ENCODE measurements around the gene RFC1. TPM values are rescaled to one million over a fixed set of nuclear protein-coding genes. Genes with fewer than 3 reads are reported as not detected.

Gene RFC1
- total and polyA plus RNA-seq, 2 of the 4 experiments (the other 2 are of a cell fraction) = 18.4 to 49.3 TPM

DNA sequence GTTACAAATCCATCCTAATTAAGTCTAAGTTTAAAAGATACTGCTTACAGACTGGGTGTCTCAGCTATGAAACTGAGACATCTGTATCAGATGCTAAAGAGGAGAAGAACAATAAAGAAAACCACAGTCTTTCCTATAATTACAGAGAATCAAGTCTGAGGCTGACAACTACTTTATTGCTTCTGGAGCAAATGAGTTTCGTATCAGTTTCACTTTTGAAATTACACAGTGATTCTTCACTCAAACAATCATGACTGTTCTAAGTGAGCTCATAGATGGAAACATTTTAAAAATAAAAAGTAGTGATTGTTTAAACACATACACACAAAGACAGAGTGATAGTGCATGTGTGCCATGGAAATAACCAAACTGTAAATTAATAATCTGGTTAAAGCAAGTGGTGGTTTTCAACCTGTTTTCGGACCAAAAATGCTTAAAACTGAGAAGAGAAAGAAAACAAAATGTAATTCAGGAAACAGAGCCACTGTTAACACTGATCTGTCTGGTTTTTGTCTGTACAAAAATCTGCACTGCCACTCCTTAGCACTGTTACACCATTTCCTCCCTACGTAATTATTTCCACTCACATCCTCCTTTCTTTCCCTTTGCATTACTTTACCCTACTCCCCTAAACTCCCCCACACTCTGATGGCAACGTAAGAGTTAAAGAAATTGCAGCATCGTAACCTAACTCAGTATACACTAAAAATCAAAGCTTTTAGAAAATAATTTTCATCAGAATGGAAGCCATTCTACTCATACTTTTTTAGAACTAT is 12.5 kb downstream of the RFC1 start:
- BruUV-seq (replicated peaks) = no TSS peak
- TF ChIP-seq, protein P1, sequence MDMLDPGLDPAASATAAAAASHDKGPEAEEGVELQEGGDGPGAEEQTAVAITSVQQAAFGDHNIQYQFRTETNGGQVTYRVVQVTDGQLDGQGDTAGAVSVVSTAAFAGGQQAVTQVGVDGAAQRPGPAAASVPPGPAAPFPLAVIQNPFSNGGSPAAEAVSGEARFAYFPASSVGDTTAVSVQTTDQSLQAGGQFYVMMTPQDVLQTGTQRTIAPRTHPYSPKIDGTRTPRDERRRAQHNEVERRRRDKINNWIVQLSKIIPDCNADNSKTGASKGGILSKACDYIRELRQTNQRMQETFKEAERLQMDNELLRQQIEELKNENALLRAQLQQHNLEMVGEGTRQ (IDR thresholded peaks at IDR 0.05; ENCODE audit: low read depth, low read length) = no peak
- TF ChIP-seq, protein P2, sequence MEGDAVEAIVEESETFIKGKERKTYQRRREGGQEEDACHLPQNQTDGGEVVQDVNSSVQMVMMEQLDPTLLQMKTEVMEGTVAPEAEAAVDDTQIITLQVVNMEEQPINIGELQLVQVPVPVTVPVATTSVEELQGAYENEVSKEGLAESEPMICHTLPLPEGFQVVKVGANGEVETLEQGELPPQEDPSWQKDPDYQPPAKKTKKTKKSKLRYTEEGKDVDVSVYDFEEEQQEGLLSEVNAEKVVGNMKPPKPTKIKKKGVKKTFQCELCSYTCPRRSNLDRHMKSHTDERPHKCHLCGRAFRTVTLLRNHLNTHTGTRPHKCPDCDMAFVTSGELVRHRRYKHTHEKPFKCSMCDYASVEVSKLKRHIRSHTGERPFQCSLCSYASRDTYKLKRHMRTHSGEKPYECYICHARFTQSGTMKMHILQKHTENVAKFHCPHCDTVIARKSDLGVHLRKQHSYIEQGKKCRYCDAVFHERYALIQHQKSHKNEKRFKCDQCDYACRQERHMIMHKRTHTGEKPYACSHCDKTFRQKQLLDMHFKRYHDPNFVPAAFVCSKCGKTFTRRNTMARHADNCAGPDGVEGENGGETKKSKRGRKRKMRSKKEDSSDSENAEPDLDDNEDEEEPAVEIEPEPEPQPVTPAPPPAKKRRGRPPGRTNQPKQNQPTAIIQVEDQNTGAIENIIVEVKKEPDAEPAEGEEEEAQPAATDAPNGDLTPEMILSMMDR (conservative IDR thresholded peaks at IDR 0.05; ENCODE audit: low read depth, low read length) = no peak
- TF ChIP-seq POLR2A (IDR thresholded peaks at IDR 0.05; ENCODE audit: low read depth, low read length) (no peak), RAD21 (IDR thresholded peaks at IDR 0.05; ENCODE audit: low read length) (no peak), RCOR1 (IDR thresholded peaks at IDR 0.05; ENCODE audit: insufficient replicate concordance, low read length) (no peak), MXI1 (IDR thresholded peaks at IDR 0.05; ENCODE audit: borderline replicate concordance, low read depth, low read length) (no peak), SMC3 (IDR thresholded peaks at IDR 0.05; ENCODE audit: low read depth, low read length) (no peak), CEBPB (IDR thresholded peaks at IDR 0.05; ENCODE audit: low read depth, low read length) (no peak), CHD1 (IDR thresholded peaks at IDR 0.05; ENCODE audit: low read depth, low read length) (no peak), FOS (IDR thresholded peaks at IDR 0.05; ENCODE audit: low read depth, low read length) (no peak), BHLHE40 (IDR thresholded peaks at IDR 0.05; ENCODE audit: low read depth, low read length) (no peak), MAFK (IDR thresholded peaks at IDR 0.05; ENCODE audit: low read depth, low read length) (no peak), RFX5 (IDR thresholded peaks at IDR 0.05; ENCODE audit: low read depth, low read length) (no peak)
- TF ChIP-seq, protein P3, sequence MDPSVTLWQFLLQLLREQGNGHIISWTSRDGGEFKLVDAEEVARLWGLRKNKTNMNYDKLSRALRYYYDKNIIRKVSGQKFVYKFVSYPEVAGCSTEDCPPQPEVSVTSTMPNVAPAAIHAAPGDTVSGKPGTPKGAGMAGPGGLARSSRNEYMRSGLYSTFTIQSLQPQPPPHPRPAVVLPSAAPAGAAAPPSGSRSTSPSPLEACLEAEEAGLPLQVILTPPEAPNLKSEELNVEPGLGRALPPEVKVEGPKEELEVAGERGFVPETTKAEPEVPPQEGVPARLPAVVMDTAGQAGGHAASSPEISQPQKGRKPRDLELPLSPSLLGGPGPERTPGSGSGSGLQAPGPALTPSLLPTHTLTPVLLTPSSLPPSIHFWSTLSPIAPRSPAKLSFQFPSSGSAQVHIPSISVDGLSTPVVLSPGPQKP (IDR thresholded peaks at IDR 0.05; ENCODE audit: borderline replicate concordance, low read depth, low read length) = no peak

More for the DNA sequence above, 12.5 kb downstream of the RFC1 start:
- Histone ChIP-seq H3K9me3 (ENCODE audit: control insufficient read depth, insufficient read depth, low read length) (0 out of 2 replicates have a peak, but pooled peaks cover 1% of the 10 kb centered on the region), H4K5ac (ENCODE audit: low read depth, low read length) (peak overlapping the region; percentile 31; the same call in 1 of the 2 replicates), H3K9me1 (ENCODE audit: insufficient read depth, low read length) (peaks cover 2% of the 10 kb centered on the region; the same call in 1 of the 2 replicates), H3K9ac (ENCODE audit: low read depth, low read length) (peak overlapping the region; percentile 29; the same call in 1 of the 2 replicates), H2AK9ac (replicated peaks; ENCODE audit: low read depth, low read length, poor library complexity) (no peak overlapping the region), H3K4me2 (ENCODE audit: low read depth, low read length) (peak overlapping the region; percentile 94; the same call in 1 of the 2 replicates), H3K79me1 (ENCODE audit: low read depth in 1 of 2, low read length in 2 of 2) (peaks cover 17 to 48% of the 10 kb centered on the region in 2 experiments), H3K27me3 (ENCODE audit: control insufficient read depth, insufficient read depth, low read length) (no peaks in the 10 kb centered on the region), H4K20me1 (ENCODE audit: insufficient read depth, low read length) (peaks cover 6% of the 10 kb centered on the region), H4K8ac (ENCODE audit: low read depth in 2 of 2, low read length in 2 of 2) (peak overlapping the region in 1 of 2 experiments; percentile 20; a peak in 2 of 4 replicates), H2BK120ac (ENCODE audit: low read depth, low read length) (no peak overlapping the region), H3K36me3 (ENCODE audit: control insufficient read depth, insufficient read depth, low read length) (peaks cover 7% of the 10 kb centered on the region), H3K56ac (ENCODE audit: extremely low read depth, insufficient read depth, low read length) (peak overlapping the region; percentile 35; the same call in 1 of the 2 replicates), H3K4me3 (ENCODE audit: insufficient read depth, low read depth, low read length) (peak overlapping the region; percentile 17; the same call in 1 of the 2 replicates), H3K23ac (ENCODE audit: low read depth, low read length) (peak overlapping the region; percentile 38; the same call in 1 of the 2 replicates), H3K27ac (ENCODE audit: insufficient read depth, low read length) (peak overlapping the region; percentile 21; the same call in 1 of the 2 replicates), H2BK20ac (ENCODE audit: low read depth, low read length) (no peak overlapping the region), H2BK5ac (ENCODE audit: low read depth, low read length, poor library complexity, severe bottlenecking) (peak overlapping the region; percentile 37), H3K18ac (ENCODE audit: low read depth, low read length) (no peak overlapping the region; the same call in 1 of the 2 replicates), H2AK5ac (ENCODE audit: low read depth, low read length) (no peak overlapping the region), H2AFZ (replicated peaks; ENCODE audit: low read length, poor library complexity) (no peak overlapping the region), H3K14ac (replicated peaks; ENCODE audit: low read depth, low read length) (peak overlapping the region; percentile 12; the same call in 1 of the 2 replicates), H3K4me1 (ENCODE audit: control insufficient read depth, insufficient read depth, low read length) (peaks cover 5% of the 10 kb centered on the region), H3K4ac (ENCODE audit: low read depth, low read length) (peak overlapping the region; percentile 0; the same call in 1 of the 2 replicates), H2BK15ac (ENCODE audit: low read depth, low read length) (no peak overlapping the region; the same call in 2 of the 3 replicates), H4K91ac (ENCODE audit: insufficient read depth, low read depth, low read length) (no peak overlapping the region)
- intact Hi-C loops (cut with micrococcal nuclease) = no loop called here
- ChIA-PET POLR2A (ENCODE audit: unreplicated experiment) (interaction anchor here (0.5 kb wide), 1 partner anchor 344 kb away, joined by 3 read pairs; the partner anchor contains the start of gene UBE2K), CTCF (no interaction called here)
- dilution Hi-C loops (cut with HindIII; ENCODE audit: low sequenced_read_pairs, unreplicated experiment) = no loop called here
- DNase-seq (peak; percentile 39), ATAC-seq (ENCODE audit: low read depth) (peak; percentile 75)
- in situ Hi-C loops (cut with MboI; ENCODE audit: low sequenced_read_pairs) = no loop called here
- 100% methylated on average over 1 of the region's 5 CpGs; no CpG with 5 or more reads in 1 of the 2 experiments for WGBS, 2 experiments (ENCODE audit: extremely low coverage in 2 of 2, insufficient read length in 1 of 2)

All from IMR-90 (cell line).